Cortex of kidney (tissue), 1 donor: ENCODE data around the gene GABBR2.

ENCODE experiments used
- DNase-seq: peaks from one replicate; lab custom pipeline; 2025; lab: John Stamatoyannopoulos, UW

GABBR2 gene

GRCh38 chr9:98369896-98370295, 338.8 kb downstream of the GABBR2 start:
- no peak for DNase-seq

DNA sequence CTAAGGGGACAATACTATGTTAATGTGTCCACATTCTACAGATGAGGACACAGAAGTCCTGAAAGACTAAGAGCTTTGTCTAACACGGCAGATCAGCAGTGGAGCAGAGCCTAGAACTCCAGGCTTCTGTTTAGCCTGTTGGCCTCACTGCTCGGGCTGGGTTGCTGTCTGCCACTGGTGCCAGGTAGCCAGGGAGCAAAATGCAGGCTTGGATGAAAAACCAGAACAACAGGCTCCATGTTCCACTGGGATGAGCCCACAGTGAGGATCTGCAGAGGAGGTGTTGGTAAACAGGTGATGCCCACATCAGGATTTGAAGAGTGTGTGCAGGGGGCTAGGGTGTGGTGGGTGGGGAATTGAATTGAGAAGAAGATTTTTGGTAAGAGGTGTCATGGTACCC, 339.3 kb downstream of the GABBR2 start:
- DNase-seq: no peak

- DNase-seq: no peak
These were observed 339.7 kb downstream of the GABBR2 start for GRCh38 chr9:98369066-98369425.

- DNase-seq: no peak
These were observed 340.2 kb downstream of the GABBR2 start for GRCh38 chr9:98368366-98369065.

DNA sequence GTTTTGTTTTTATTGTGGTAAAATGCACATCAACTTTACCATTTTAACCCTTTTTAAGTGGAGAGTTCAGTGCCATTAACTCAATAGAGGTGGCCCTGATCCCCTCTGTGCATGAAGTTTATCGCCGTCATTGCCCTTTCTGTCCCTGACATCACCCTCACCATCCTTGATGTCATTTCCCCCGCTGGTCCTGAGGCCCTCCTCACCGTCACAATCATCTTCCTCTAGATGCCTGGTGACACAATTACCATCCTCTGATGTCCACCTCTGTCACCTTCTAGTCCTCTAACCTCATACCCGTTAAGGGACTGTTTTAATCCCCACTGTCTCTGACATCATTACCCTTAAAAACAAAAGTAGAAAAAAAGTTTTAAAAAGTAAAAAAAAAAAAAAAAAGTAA, 340.8 kb downstream of the GABBR2 start:
- DNase-seq: no peak

GRCh38 chr9:98367371-98367900, 341.3 kb downstream of the GABBR2 start:
- no peak for DNase-seq

- DNase-seq: no peak
These were observed 343.0 kb downstream of the GABBR2 start for GRCh38 chr9:98365781-98366180.

DNA sequence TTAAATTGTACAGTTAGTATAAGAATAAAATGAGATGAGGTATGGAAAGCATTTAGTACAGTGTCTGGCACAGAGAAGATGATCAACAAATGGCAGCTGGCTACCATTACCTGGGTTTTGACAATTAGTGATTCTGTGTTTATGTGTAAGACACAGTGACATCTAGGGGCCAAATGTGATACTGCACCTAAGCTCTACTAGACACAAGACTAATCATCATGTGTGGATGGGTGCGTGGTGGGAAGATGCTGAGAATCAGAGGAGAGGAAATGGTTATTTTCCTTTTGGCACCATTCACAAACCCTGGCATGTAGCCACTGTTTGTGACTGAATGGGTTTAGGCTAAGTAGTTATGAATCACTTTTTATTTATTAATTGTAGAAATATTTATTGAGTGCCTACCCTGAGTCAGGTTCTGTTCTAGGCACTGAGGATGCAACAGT, 343.5 kb downstream of the GABBR2 start:
- no peak for DNase-seq

GRCh38 chr9:98364086-98364485, 344.6 kb downstream of the GABBR2 start:
- no peak for DNase-seq

- DNase-seq: no peak
These were observed 345.1 kb downstream of the GABBR2 start for GRCh38 chr9:98363644-98364043.

DNA sequence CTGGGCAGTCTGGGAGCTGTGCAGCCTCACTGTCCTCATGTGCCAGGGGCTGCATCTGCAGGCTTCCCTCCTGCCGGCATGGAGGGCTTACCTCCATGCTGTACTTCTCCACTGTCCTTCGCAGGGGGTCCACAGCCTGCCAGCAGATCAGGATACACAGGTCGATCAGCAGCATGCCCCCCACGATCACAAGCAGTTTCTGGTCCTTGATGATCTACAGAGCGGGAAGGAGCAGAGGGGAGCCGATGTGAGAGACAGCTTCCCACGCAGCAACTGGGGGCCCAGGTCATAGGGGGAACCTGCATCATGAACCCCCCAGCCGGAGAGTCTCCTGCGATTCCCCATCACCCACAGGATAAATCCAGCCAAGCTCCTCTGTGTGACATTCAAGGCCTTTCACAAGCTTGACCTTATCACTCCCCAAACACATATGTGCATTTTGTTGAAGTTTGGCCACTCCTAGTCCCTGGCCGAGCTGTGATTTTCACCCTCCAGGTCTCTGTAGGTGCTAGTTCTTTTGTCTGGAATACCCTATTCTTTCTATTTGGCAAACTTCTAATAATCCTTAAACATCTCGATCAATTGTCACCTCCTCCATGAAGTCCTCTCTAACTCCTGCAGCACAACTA, 346.0 kb downstream of the GABBR2 start:
- DNase-seq: no peak

- DNase-seq: no peak
These were observed 347.1 kb downstream of the GABBR2 start for GRCh38 chr9:98361645-98362044.

- DNase-seq: no peak
These were observed 348.5 kb downstream of the GABBR2 start for GRCh38 chr9:98360176-98360708.

DNA sequence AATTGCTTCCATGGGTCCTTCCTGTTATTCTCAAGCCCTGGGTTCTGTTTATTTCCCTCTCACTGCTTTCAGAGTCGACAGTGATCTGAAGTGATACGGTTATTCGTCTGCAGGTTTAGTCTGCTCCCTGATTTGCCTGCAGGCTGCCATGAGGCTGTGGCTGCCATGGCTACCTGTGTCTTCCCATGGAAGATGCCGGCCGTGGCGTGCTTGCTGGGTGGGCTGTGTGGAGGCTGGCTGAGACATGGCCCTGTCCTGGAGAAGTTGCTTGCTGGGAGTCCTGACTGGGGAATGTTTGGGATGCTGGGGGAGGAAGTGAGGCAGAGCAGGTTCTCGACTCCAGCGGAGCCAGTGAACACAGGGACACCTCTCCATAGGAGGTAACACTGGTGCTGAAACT, 349.2 kb downstream of the GABBR2 start:
- no peak for DNase-seq

- DNase-seq: no peak
These were observed 350.7 kb downstream of the GABBR2 start for GRCh38 chr9:98357921-98358535.

- DNase-seq: no peak
These were observed 351.6 kb downstream of the GABBR2 start for GRCh38 chr9:98356953-98357690.

- DNase-seq: no peak
These were observed 352.4 kb downstream of the GABBR2 start for GRCh38 chr9:98356326-98356725.

GRCh38 chr9:98351370-98351769, 357.4 kb downstream of the GABBR2 start:
- DNase-seq: no peak

DNA sequence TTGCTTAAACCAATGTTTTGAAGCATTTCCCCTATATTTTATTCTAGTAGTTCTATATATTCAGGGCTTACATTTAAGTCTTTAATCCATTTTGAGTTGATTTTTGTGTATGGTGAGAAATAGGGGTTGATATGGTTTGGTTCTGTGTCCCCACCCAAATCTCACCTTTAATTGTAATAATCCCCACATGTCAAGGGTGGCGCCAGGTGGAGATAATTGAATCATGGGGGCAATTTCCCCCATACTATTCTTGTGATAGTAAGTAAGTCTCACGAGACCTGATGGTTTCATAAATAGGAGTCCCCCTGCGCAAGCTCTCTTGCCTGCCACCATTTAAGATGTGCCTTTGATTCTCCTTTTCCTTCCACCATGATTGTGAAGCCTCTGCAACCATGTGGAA, 361.1 kb downstream of the GABBR2 start:
- DNase-seq: no peak

DNA sequence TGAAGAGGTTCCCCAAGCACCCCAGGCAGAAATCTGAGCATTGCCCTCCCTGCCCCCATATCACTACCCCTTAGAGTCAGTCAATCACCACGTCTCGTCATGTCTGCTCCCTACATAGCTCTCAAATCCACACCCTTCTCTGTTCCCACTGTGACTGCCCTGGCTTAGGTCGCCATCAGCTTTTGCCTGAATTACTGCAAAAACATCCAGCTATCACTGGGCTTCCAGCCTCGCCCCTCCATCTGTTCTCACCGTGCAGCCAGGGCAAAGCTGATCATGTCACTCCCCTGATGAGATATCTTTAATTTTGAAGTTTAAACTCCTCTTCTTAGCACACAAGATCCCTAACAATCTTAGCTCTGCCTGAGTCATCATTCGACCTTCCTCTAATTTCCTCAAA, 363.7 kb downstream of the GABBR2 start:
- no peak for DNase-seq

- DNase-seq: no peak
These were observed 364.2 kb downstream of the GABBR2 start for GRCh38 chr9:98344581-98344980.

DNA sequence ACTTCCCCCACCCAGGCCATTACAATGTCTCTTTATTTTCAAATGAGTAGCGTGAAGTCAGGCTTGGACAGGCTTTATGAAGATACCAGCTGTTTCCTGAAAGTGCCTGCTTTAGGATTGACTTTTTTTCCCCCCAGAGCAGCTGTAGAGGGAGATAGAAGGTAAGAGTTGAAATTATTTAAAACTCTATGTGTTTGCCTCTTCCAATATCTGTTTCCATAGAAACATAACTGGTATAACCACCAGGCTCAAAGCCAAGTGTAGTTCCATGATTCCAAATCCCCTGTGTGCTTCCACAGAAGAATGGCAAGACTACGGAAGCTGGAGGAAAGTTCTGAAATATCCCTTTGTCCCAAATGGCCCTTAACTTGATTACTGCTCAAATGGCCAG, 365.9 kb downstream of the GABBR2 start:
- DNase-seq: no peak
